Left renal cortex interstitium (tissue), 4 donors: ENCODE results near the gene PSMD14. TPM values are rescaled to one million over a fixed set of nuclear protein-coding genes. Genes with fewer than 3 reads are reported as not detected.

Experiments
- DNase-seq, 4 donors: peaks; one replicate each; pipeline ENCODE4 v3.0.0-alpha.2; 2013; ENCODE audit warnings: low read depth in 4 of 4, low spot score in 2 of 4, missing footprints in 1 of 4
- polyA plus RNA-seq, 4 donors: library from polyadenylated mRNA; unstranded; fragments of 120-200 nt; gene quantifications; one replicate each; pipeline ENCODE4 v1.2.1, GENCODE V29; 2013; ENCODE audit not compliant: insufficient read length in 4 of 4

Gene PSMD14
- polyA plus RNA-seq, 4 donors = 45.3 to 58.8 (median 52.8) TPM

DNA sequence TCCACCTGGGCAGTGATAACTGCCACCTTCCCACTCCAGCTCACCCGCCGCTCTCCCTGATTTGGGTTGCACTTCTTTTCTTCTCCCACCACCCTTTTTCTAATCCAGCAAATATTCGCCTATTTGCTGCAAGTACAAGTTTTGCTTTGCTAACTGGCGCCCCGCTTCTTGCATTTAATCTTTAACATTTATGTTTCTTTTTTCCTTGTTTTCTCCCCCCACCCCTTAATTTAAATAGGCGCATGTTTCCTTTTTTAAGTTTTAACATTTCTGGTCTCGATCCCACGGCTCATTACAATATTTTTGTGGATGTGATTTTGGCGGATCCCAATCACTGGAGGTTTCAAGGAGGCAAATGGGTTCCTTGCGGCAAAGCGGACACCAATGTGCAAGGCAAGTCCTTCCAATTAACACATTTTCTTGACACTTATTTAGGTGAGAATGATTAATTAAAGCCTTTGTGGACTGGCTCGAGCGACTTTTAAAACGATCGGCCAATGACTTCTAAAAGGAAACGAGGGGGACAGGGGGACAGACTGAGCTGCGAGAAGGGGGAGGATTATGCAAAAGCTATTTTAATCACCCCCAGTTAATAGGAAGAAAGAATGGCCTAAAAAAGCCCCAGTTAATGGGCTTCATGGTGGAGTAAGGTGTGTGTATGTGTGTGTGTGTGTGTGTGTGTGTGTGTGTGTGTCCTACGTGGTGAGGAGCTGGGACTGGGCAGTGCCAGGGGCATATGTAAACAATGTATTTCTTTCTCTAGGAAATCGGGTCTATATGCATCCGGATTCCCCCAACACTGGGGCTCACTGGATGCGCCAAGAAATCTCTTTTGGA is 109.4 kb downstream of the PSMD14 start:
- DNase-seq = peak in 1 of 4 donors; percentile 41

GRCh38 chr2:161418275-161418714 is 110.1 kb downstream of the PSMD14 start:
- peak in 1 of 4 donors; percentile 39 for DNase-seq

DNA sequence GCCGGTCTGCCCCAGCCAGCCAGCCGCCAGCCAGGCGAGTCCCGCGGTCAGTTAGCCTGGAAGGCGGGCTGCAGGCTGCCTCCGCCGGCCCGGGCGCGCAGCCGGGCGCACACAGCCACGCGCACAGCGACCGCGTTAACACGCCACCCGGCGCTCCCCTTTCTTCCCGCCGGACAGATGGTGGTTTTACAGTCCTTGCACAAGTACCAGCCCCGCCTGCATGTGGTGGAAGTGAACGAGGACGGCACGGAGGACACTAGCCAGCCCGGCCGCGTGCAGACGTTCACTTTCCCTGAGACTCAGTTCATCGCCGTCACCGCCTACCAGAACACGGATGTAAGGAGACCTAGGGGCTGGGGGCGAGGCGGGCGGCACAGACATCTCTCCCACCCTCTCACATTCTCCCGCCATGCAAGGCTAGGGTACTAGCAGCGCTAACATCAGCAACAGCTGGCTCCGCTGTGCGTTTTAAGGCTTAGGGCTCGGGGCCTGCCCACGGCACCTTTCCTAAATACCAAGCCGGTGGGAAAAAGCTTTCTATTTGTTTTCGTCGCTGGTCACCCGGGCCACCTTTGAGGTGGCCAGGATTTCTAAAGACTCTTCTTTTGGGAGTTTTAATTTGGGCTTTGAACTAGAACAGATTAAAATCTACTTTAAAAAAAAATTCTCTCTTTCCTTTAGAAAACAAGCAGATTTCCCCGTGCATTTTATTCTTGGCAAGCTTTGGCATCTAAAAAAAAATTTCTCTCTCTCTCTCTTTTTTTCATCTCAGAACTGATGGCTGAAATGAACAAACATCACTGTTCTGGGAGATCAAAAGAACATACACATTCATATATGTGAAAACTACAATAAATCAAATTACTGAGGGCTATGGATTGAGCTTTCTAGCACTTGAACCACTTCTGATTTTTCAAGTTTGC is 110.8 kb downstream of the PSMD14 start:
- DNase-seq = peak in 1 of 4 donors; percentile 43

DNA sequence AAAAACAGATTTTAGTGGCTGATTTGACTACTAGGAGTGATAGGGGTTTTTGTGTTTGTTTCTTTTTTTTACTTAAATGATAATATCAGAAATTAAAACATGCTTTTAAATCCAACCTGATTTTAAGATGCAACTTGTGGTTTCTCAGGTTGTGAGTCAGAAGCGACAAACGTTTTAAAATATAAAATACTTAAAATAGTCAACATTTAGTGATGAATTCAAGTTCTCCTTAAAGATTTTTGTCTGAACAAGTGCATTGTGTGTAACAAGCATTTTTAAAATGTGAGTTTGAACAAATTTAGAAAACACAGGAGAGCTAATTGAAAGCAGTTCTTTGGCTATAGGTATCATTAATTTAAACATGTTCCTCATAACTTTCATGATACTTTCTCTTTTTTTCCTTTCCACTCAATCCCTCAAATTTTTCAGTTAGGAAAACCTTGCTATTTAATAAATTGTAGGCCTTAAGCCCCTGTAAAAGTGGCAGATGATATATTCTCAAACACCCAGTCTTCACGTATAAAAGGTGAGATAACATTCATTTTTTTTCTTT is 111.5 kb downstream of the PSMD14 start:
- DNase-seq = no peak

DNA sequence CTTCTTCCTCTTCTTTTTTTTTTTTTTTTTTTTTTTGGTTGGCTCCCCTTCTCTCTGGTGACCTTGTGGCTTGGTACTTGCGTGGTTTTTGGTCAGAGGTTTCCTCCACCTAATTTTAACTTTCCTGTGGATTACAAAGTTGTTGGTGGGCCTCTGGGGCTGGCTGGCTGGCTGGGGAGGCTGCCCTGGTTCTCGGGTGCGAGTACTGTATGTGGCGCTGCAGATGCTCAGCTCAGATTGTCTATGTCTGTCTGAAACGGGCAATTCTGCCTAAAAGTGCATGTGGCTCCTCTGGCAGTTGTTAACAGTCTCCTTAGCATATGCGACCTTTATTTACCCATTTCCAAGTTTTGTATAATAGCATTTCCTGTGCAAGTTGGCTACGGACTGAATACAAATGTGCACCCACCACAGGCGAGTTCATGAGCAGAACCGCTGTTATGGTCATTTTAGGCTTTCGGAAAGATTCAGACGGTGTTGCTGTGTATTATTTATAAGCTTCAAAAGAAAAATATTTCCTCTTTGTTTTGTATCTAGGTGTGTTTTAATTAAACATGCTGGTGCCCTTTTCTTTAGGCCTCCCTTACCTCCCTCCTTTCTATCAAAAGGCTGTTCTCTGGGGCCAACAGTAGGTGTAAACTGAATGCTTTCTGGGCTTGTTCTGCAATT is 112.3 kb downstream of the PSMD14 start:
- no peak for DNase-seq

DNA sequence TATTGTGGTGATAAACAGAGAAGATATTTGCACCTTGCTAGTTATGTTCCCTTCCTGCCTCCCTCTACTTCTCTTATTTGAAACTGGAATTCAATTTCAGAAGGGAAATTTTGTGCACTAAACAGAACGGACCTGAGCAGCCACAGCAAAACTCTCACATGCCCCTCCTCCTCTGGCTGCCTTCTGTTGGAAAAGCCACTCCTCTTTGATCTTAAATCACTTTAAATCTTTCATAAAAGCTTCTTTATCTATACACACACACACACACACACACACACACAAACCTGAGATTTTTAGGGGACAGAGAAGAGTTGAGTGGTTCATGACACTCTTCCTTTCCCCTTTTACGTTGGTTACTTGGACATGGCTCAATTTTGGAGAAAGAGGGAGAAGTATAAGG is 113.5 kb downstream of the PSMD14 start:
- no peak for DNase-seq

DNA sequence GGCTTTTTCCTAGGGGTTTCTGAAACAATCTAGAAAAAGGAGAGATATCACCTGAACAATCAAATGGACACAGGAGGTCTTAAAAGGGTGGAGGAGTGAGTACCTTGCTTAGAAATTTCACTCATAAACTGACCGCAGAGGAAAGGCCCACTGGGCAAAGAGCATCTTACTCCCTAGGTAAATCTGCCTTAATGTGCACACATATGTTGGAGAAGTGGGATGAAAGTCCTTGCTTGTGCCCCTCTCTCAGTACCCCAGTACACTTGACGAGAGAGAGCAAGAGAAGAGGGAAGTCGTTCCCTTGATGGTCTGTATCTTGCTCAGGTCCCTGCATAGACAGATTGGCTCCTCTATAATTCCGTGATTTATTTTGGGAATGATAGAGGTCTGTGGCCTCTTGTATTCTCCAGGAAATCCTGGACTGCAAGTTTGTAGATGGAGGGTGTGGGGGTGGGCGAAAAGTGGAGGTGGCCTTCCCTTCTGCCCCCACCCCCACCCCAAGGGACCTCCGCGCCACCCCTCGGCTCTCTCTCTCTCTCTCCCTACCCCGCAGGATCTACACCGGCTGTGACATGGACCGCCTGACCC is 114.7 kb downstream of the PSMD14 start:
- no peak for DNase-seq

DNA sequence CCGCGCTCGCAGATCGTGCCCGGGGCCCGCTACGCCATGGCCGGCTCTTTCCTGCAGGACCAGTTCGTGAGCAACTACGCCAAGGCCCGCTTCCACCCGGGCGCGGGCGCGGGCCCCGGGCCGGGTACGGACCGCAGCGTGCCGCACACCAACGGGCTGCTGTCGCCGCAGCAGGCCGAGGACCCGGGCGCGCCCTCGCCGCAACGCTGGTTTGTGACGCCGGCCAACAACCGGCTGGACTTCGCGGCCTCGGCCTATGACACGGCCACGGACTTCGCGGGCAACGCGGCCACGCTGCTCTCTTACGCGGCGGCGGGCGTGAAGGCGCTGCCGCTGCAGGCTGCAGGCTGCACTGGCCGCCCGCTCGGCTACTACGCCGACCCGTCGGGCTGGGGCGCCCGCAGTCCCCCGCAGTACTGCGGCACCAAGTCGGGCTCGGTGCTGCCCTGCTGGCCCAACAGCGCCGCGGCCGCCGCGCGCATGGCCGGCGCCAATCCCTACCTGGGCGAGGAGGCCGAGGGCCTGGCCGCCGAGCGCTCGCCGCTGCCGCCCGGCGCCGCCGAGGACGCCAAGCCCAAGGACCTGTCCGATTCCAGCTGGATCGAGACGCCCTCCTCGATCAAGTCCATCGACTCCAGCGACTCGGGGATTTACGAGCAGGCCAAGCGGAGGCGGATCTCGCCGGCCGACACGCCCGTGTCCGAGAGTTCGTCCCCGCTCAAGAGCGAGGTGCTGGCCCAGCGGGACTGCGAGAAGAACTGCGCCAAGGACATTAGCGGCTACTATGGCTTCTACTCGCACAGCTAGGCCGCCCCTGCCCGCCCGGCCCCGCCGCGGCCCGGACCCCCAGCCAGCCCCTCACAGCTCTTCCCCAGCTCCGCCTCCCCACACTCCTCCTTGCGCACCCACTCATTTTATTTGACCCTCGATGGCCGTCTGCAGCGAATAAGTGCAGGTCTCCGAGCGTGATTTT is 115.5 kb downstream of the PSMD14 start:
- no peak for DNase-seq

- DNase-seq = no peak
Measured at GRCh38 chr2:161424394-161424769, 116.2 kb downstream of the PSMD14 start.

DNA sequence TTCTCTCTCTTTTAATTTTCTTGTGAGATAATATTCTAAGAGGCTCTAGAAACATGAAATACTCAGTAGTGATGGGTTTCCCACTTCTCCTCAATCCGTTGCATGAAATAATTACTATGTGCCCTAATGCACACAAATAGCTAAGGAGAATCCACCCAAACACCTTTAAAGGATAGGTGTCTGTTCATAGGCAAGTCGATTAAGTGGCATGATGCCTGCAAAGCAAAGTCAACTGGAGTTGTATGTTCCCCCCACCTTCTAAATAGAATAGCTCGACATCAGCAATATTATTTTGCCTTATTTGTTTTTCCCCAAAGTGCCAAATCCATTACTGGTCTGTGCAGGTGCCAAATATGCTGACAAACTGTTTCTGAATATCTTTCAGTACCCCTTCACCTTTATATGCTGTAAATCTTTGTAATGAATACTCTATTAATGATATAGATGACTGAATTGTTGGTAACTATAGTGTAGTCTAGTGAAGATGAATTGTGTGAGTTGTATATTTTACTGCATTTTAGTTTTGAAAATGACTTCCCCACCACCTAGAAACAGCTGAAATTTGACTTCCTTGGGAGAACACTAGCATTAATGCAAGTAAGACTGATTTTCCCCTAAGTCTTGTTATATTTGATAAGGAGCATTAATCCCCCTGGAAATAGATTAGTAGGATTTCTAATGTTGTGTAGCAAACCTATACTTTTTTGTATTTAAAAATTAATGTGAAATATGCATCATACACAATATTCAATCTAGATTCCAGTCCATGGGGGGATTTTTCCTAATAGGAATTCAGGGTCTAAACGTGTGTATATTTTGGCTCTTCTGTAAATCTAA is 116.9 kb downstream of the PSMD14 start:
- peak in 1 of 4 donors; percentile 45 for DNase-seq

GRCh38 chr2:161425728-161426454 is 117.7 kb downstream of the PSMD14 start:
- peak in 1 of 4 donors; percentile 36 for DNase-seq

DNA sequence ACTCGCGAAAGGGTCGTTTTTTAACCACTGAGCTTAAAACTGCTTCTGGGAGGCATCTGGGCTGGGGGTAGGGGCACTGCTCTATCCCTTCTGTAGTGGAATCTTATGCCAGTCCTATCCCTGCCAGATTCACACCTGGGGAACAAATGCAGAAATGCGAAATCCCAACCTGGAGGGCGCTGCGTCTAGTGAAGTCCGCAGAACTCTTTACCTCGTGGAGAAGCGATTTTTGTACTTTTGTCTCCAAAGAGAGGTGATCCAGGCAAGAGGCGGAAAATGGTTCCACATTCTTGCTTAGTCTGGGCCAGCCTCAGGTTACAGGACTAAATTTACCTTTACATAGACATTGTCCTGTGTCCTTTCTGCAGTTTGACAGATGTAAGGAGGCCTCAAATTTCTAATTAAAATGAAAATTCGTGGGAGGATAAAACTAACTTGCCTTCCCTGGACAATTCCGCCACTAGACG is 118.3 kb downstream of the PSMD14 start:
- DNase-seq = no peak

GRCh38 chr2:161426922-161427663 is 118.9 kb downstream of the PSMD14 start:
- peak in 1 of 4 donors; percentile 58 for DNase-seq

DNA sequence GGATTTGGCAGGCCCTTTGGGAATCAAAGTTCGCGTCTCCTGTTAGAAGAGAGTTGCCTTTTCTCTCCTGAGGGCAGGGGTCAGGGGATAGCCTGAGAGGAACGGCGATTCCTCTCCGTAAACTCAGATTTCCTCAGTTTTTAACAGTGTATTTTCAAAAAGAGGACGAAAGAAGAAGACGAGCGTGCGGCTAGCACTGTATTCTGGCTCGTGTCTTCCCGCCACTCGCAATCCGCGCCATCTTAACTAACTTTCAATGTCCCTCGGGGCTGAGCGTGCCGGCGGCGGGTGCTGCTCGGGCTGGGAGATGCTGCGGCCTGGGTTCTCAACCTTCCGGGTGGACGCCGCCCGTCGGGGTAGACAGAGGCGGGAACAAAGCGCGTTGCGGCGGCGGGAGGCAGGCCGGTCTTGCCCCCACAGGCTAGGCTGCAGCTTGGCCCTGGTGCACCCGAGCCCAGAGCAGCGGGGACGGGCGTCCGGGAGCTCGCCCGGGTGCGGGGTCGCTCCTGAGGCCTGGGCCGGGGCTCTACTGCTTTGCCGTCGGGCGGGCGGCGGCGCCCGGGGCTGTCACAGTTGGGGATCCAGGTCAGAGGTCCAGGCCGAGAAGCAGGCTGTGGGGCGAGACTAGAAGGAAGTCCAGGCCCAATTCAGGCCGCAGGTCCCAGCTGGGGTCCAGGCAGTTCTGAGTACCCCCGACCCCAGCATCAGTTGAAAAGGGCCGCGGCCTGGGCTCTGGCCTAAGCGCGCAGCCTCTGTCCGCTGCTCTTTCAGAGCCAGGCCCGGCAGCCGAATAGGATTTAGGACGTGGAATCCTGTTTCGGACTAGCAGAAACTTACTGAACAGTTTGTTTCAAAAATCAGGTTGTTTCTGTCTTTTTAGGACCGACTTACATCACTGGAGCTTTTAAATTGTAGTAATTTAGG is 119.7 kb downstream of the PSMD14 start:
- no peak for DNase-seq

DNA sequence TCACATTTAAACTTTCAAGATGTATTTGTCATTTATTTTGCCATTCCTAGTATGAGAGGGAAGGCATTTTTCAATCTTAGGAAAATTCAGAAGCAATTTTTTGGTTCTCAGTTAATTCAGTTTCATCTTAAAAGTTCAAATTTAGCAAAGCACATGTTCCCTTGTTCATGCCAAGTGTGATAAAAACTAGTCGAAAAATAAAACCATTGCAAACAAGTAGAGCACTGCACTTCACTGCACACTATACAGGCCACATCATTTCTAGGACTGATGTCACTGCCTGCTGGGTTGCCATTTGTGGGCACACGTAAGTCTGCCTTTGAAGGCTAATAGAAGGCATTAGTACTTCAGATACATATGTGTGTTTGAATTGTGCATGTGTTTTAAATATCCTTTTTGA is 122.2 kb downstream of the PSMD14 start:
- no peak for DNase-seq

- DNase-seq = no peak
Measured at GRCh38 chr2:161432107-161432506, 123.9 kb downstream of the PSMD14 start.
